GM19238 (cell line): ENCODE data around the gene MYH11.
"Not testable (repeated sequence)": the region's sequence is repeated elsewhere in the genome, so short reads cannot be mapped to it uniquely, and the experiment has no call there.

Experiments used
- DNase-seq: peaks from one replicate; pipeline ENCODE4 v3.0.0; 2011; ENCODE audit warnings: low spot score; ENCODE audit not compliant: insufficient read length

MYH11 gene

GRCh38 chr16:15811481-15812400 lies 45.1 kb downstream of the MYH11 start:
- DNase-seq, result no peak

- no peak for DNase-seq
These were observed 45.9 kb downstream of the MYH11 start for GRCh38 chr16:15810949-15811348.

DNA sequence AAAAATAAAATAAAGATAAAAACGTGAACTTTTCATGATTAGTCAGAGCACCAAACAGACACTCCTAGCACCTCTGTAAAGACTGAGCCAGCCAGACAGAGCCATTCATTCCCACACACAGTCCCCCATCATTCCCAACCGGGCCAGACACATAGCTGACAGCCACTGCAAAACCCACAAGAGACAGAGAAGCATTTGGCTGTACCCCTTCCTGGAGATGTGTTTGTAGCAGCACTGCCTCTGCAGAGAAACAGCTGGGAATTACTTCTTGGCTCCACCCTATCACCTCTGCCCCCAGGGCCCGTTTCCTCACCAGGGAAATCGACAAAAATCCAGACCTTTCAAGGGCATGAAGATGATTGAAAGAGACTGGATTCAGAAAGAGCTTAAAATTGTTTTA lies 46.4 kb downstream of the MYH11 start:
- no peak for DNase-seq

- DNase-seq, result not testable (repeated sequence)
These were observed 47.5 kb downstream of the MYH11 start for GRCh38 chr16:15809297-15809696.

DNA sequence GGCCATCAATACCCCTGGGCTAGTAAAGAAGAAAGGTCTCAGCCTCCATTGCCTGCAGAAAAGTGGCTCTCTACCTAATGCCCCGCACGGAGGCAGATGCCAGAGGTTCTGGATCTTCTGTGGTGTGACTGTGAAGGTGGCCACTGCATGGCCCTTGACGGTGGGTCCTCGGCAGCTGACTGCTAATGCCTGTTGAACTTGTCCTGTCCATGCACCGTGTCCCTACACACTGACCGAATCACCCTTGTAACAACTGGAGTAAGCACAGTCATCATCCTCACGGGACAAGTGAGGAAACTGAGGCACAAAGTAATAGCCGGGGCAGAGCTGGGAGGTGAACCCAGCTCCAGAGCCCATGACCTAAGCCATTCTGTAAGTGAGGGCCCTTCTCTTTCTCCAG lies 48.8 kb downstream of the MYH11 start:
- DNase-seq, result no peak

- DNase-seq, result no peak
These were observed 49.2 kb downstream of the MYH11 start for GRCh38 chr16:15807603-15808009.

GRCh38 chr16:15803618-15804017 lies 53.2 kb downstream of the MYH11 start:
- no peak for DNase-seq

GRCh38 chr16:15799851-15800495 lies 56.9 kb downstream of the MYH11 start:
- no peak for DNase-seq

- no peak for DNase-seq
These were observed 58.2 kb downstream of the MYH11 start for GRCh38 chr16:15798671-15799070.

- no peak for DNase-seq
These were observed 59.9 kb downstream of the MYH11 start for GRCh38 chr16:15796885-15797284.

GRCh38 chr16:15795615-15796014 lies 61.2 kb downstream of the MYH11 start:
- no peak for DNase-seq

DNA sequence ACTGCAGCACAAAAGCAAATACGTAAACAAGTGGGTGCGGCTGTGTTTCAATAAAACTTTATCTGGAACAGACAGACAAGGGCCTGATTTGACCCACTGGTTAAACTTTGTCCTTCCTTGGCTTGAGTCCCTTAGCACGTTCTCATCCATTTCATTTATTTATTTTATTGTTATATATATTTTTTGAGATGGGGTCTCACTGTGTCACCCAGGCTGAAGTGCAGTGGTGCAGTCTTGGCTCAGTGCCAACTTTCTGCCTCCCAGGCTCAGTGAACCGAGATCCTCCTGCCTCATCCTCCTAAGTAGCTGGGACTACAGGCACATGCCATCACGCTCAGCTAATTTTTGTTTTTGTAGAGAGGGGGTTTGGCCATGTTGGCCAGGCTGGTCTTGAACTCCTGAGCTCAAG lies 64.3 kb downstream of the MYH11 start:
- DNase-seq, result no peak

DNA sequence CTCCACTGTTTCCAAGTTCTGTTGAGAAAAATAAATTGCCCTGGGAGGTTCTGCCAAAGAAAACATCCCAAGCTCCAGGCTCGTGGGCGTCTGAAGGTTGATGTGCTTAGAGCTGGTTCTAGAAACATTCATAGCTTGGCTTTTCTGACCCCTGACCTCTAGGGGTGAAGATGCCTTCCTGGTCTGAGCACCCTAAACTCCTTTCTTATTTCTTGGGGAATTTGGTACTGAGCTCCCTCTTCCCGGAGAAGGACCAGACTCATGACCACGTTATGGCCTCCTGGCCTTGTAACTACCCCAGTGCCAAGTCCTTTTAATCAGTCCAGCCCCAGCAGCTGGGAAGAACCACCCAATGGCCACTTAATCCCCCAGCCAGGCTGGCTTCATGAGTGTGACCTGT lies 66.4 kb downstream of the MYH11 start:
- no peak for DNase-seq

DNA sequence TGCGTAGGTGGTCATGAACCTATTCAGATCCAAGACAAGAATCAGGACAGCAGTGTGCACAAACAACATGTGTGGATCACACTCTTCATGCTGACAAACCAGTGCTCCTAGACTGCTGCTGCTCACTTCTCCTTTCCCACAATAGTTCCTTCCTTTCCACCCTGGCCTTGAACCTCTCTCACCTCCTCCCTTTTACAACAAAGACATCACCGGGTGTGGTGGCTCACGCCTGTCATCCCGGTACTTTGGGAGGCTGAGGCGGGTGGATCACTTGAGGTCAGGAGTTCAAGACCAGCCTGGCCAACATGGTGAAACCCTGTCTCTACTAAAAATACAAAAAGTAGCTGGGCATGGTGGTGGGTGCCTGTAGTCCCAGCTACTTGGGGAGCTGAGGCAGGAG lies 67.0 kb downstream of the MYH11 start:
- DNase-seq, result not testable (repeated sequence)

DNA sequence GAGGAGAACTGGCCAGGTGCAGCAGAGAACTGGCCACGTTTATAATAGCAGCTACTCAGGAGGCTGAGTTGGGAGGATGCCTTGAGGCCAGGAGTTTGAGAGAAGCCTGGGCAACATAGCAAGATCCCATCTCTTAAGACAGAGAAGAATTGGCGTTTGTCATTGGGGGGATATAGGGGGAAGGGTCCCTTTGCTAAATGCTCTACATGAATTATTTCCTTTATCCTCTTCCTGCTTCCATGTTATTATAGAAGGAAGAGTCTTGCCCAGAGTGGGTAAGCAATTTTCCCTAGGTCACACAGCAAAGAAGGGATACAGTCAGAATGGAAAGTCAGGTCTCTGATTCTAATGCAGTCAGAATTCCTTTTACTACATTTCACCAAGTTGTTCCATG lies 68.0 kb downstream of the MYH11 start:
- no peak for DNase-seq

GRCh38 chr16:15786501-15786900 lies 70.3 kb downstream of the MYH11 start:
- DNase-seq, result no peak

GRCh38 chr16:15785386-15786059 lies 71.3 kb downstream of the MYH11 start:
- no peak for DNase-seq

DNA sequence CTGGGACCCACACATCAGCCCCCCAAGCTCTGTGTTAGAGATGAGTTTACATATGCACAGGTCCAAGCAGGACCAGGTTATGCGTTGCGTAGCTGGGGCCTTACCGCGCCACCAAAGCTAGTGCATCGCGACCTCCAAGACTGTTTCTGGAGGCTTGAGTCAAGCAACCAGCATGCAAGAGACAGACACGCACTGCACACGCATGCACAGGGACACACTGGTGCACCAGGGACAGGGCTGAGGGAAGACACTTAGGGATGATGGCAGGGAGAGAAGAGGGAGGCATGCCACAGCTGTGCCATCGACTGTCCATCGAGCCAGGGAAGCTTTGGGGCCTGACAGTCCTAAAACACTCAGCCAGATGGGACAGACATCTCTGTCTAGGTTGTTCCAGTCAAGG lies 72.8 kb downstream of the MYH11 start:
- no peak for DNase-seq

GRCh38 chr16:15782573-15783365 lies 74.1 kb downstream of the MYH11 start:
- DNase-seq, result no peak

DNA sequence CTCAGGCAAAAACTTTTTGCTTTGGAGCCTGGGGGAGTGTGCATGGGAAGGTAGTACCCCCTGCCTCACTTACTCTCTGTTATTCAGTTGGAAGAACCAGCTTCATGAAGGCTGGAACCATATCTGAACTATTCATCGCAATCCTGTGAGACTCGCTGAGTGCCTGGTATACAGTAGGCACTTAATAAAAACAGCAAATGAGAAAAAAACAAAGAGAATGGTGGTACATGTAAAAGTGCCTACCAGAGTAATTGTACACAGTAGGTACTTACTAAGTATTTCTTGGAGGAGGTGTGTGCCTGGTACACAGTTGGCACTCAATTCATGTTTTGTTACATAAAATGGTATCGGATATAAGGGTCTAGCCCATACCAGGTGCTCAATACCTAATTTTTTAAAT lies 75.2 kb downstream of the MYH11 start:
- DNase-seq, result no peak

- no peak for DNase-seq
These were observed 76.0 kb downstream of the MYH11 start for GRCh38 chr16:15780805-15781204.
